Mammary epithelial cell (primary cell): ENCODE measurements around the gene ACER3.
"Not testable (repeated sequence)": the region's sequence is repeated elsewhere in the genome, so short reads cannot be mapped to it uniquely, and the experiment has no call there.

Experiments used
- CTCF ChIP-seq, 2 donors: IDR thresholded peaks in 1 of 2; conservative IDR thresholded peaks in 1 of 2; 2 replicates each; pipeline ENCODE4 v1.5.1; 2011 to 2012; ENCODE audit warnings: inconsistent platforms in 2 of 2, low read length in 2 of 2, mild to moderate bottlenecking in 2 of 2, control low read depth in 1 of 2, low read depth in 1 of 2; ENCODE audit not compliant: insufficient read depth in 1 of 2; ENCODE audit errors: extremely low read depth in 1 of 2
- EZH2 ChIP-seq: IDR thresholded peaks from 2 replicates; pipeline ENCODE4 v1.6.1; 2012; ENCODE audit warnings: low read length, inconsistent platforms, borderline replicate concordance

GRCh38 chr11:76901622-76902021 lies 40.9 kb downstream of the ACER3 start:
- TF ChIP-seq CTCF (conservative IDR thresholded peaks at IDR 0.05 in 1 of 2, IDR thresholded peaks at IDR 0.05 in 1 of 2; ENCODE audit: extremely low read depth in 1 of 2, insufficient read depth in 1 of 2, low read depth in 1 of 2, low read length in 2 of 2); EZH2: not testable (repeated sequence)
